ENCODE data around the gene PPIE.
"Not testable (repeated sequence)": the region's sequence is repeated elsewhere in the genome, so short reads cannot be mapped to it uniquely, and the experiment has no call there.

Gene PPIE

GRCh38 chr1:39760074-39761008 lies 21.7 kb downstream of the PPIE start:
- no peak for DNase-seq

- DNase-seq = no peak
Observed at GRCh38 chr1:39761016-39761415, 22.3 kb downstream of the PPIE start.

DNA sequence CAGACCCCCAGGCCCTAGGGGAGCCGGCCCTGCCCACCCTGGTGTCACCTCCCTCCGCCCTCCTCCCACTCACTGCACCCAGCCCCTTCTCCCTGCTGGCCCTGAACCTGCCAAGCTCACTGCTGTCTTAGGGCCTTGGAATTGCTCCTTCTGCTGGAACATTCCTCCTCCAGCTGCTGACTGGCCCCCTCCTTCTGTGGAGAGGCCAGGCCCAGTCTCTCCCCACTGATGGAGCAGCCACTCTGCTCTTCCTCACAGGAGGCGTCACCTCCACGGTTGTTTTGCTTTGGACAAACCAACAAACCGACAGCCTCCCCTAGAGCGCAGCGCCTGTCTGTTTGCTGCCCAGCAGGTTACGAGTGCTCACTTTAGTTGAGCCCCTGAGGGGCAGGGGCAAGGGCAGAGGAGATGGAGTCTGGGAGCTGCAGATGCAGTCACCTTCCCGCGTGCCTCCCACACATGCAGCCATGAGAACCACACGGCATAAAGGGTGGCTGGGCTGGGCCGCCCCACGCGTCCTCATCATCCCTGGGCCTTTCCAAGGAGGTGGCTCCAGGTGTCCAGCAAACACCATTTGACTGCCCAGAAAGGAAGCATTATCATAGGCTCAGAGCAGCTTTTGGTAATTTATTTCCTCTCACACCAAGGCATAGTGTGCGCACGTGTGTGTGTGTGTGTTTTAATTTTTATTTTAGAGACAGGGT lies 23.0 kb downstream of the PPIE start:
- no peak for DNase-seq

DNA sequence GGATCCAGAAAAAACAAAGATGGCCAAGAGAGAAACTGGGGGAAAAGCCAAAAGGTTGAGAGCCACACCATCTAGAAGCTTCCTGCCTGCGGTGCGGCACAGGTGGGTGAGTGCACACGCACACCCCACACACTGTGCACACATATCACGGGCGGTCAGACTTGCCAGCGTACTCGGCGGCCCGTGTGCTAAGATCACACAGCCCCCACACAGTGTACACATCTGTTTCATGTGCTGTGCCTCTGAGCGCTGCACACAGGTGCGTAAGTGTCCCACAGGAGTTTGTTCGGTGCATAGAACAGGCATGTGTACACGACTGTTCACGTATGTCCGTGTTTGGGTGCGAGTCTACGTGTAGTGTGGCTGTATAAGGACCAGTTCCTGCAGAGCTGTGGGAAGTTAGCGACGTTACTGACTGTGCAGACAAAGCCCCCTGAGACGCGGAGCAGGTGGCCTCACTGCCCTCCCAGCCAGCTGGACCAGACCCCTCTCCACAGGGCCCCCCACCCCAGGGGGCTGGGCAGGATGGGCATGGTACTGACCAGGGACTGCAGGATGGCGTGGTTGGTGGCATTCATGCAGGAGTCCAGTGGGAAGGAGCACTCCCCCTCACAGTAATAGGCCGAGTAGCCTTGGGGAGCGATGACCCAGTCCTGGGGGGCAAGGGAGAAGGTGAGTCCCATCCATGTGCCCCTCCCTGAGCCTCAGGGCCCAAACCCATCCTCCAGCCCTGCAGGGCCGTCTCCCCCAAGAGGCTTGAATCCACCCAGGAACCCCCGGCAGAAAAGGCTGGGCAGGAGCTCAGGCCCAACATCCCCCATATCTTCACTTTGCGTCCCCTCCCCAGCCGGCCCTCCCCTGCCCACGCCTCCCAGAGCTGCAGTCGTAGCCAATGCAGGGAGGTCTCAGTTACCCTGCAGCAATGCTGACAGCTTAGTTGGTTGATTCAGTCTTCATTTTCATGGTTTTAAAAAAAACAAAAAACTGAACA lies 24.2 kb downstream of the PPIE start:
- no peak for DNase-seq

DNA sequence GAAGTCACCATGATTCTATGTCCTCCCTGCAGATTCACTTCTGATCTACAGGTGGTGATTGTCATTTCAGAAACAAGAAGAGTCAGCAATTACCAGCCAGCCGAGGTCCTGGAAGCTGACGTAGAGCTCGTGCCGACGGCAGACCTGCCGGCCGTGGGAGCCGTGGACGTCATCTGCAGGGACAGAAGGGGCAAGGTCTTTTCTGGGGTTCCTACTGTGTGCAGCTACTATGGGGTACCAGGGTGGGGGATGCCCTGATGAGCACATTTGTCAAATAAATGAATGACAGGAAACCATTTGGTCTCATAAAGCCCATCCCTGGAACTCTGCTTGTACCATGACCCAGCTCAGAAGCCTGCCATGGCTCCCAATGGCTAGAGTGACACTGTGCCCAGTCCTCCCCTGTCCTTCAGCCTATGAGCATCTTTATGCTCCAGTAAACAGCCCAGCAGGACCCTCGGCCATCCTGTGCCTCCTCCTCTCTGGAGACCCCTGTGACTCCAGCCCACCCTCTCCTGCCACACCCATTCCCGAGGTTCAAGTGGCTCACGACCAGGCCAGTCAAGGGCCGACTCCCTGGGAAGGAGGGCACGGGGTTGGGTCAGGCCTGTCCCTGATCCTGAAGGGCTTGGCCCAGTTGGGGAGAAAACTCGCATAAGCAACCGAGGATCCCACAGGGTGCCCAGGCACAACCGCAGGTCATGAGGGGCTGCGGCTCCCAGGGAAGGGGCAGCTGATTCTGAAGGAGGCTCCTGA lies 25.1 kb downstream of the PPIE start:
- not testable (repeated sequence) for DNase-seq

DNA sequence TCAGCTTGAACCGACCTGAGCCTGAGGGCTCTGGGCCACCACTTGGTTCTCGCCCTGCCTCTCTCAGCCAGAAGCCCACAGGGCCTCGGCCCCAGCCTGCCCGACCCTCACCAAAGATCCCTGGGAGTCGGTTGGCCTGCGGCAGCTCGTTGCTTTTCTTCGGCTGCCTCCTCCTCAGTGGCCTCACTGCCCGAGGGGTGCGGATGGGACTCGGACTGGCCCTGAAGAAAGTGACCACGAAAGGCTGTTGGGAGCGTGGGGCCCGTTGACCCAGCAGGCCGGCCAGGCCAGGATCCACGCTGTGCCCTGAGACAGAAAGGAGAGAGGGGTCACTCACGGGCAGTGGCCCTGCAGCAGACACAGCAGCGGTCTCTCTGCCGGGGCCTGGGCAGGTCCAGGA lies 25.8 kb downstream of the PPIE start:
- DNase-seq = not testable (repeated sequence)

- DNase-seq = not testable (repeated sequence)
Observed at GRCh38 chr1:39766466-39766865, 27.8 kb downstream of the PPIE start.

- DNase-seq = not testable (repeated sequence)
Observed at GRCh38 chr1:39769502-39769901, 30.8 kb downstream of the PPIE start.

DNA sequence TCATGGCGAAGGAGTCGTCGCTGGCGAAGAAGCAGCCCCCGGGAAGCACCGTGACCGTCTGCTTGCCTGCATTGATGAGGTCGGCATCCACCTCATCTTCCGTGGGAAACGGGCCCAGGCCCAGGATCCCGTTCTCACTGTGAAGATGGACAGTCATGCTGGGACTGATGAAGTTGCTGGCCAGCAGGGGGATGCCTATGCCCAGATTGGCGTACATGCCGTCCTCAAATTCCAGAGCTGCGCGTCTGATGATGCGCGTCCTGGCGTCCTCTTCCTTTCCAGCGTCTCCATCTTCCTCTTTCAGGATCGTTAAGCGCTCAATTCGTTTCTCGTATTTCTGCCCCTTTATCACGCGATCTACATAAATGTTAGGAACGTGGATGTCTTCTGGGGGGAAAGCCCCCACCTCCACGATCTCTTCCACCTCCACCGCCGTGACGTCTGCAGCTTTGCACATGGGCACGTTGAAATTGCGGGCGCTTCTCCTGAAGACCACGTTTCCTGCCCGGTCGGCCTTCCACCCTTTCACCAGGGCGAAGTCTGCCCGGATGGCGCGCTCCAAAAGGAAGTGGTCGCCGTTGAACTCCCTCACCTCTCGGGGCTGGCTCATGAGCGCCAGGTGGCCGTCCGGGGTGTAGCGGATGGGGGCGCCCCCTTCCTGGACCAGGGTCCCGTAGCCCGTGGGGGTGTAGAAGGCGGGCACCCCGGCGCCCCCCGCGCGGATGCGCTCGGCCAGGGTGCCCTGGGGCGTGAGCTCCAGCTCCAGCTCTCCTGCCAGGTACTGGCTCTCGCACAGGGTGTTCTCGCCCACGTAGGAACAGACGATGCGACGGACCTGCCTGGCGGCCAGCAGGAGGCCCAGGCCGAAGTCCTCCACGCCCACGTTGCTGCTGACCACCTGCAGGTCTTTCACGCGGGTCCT lies 31.7 kb downstream of the PPIE start:
- DNase-seq = not testable (repeated sequence)

DNA sequence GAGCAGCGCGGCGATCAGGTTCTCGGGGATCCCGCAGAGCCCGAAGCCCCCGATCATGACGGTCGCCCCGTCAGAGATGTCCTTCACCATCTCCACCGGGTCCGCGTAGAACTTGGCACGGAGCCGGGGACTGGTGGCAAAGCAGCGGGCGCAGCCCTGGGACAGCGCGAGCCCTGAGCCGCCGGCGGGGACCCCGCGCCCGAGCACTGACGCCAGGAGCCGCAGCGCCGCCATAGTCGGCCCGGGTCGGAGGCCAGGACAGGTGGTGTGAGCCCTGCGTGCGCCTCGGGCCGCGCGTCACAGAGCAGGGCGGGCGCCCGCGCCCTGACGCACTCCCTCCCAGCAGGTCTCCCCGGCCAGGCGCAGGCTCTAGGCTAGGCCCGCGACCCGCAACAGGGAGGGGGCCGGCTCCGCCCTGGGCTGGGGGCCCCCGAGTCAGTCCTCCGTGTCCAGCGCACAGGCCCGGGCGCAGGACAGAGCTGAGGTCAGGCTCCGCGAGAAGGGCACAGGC lies 32.4 kb downstream of the PPIE start, which contains the start of gene OXCT2:
Gene OXCT2, minus strand, starts transcription at position 327 of the 511 bp plus-strand sequence. Its CDS starts 93 bp downstream, at position 234.
- not testable (repeated sequence) for DNase-seq

- not testable (repeated sequence) for DNase-seq
Observed at GRCh38 chr1:39773369-39773979, 34.8 kb downstream of the PPIE start.

DNA sequence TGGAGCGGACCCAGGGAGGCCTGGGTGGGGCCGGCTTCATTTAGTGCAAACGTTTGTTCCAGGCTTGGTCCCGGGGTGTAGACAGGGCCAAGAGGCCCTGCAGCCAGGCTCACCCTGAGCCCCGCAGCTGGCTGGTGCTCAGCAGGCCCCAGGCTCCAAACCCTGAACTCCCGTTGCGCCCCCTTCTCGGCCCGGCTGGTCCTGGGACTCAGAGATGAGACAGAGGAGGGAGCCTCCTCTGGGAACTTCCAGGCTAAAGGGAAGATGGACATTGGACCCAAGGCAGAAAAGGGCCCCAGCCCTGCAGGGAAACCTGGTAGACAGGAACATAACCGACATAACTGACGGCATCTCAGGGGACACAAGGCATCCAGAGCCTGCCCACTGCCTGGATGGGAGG lies 36.5 kb downstream of the PPIE start:
- DNase-seq = not testable (repeated sequence)

GRCh38 chr1:39775676-39776399 lies 37.2 kb downstream of the PPIE start:
- not testable (repeated sequence) for DNase-seq

DNA sequence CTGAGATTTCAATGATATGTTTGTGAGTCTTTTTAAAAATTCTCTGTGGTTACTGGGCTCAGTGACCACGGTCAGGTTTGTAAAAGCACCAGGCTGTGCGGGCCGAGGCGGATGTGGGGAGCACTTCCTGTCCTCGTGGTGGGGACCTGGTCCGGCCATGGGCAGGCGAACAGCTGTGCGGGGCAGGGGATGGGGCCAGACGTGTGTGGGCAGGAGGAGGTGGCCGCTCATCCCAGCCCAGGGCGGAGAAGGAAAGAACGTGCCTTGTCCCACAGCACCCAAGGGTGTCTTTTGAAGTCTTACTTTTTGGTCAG lies 37.7 kb downstream of the PPIE start:
- no peak for DNase-seq

- no peak for DNase-seq
Observed at GRCh38 chr1:39776886-39777285, 38.2 kb downstream of the PPIE start.

- no peak for DNase-seq
Observed at GRCh38 chr1:39777306-39777705, 38.6 kb downstream of the PPIE start.

- DNase-seq = not testable (repeated sequence)
Observed at GRCh38 chr1:39777896-39778295, 39.2 kb downstream of the PPIE start.

GRCh38 chr1:39778463-39779099 lies 39.9 kb downstream of the PPIE start:
- DNase-seq = not testable (repeated sequence)

- DNase-seq = no peak
Observed at GRCh38 chr1:39779137-39779536, 40.5 kb downstream of the PPIE start.

Data from SW 1271 (cell line).